Adrenal gland (tissue), 5 donors: ENCODE results near the gene TTC23.

Experiments
- POLR2A ChIP-seq, 2 donors: fragments of 450-650 bp; IDR thresholded peaks; one replicate each; pipeline ENCODE4 v1.6.1; 2017; ENCODE audit warnings: antibody characterized with exemption in 2 of 2, mild to moderate bottlenecking in 2 of 2, moderate library complexity in 1 of 2
- TF ChIP-seq, protein P1 (sequence below), 6 experiments: fragments of 450-650 bp in 4 of 6; fragments of 200-600 bp in 2 of 6; sonication (generic) in 1 of 6; IDR thresholded peaks; 1 replicate in 5 of 6; 2 replicates in 1 of 6; pipeline versions ENCODE4 v1.5.1 to v1.8.0; 2016 to 2021; ENCODE audit warnings: antibody characterized with exemption in 6 of 6, mild to moderate bottlenecking in 2 of 6, moderate library complexity in 1 of 6
- donor health status: DM: no; HTN: no; CAD: no.

DNA sequence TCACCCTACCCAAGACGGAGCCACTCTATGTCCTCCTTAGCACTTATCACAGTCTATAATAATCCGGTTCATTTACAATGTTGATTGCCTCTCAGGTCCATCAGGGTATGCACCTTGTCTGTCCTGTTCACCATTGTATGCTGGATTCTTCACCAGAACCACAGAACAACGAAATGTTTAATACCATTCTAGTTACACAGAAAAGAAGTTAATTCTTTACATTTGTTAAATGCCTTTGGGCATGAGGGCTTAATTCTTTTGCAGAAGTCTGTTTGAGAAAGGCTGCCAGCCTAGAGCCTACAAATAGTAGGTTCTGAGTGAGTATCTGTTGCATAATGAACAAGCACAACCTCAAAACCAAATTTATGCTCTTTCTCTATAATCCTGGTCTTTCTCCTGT is 22.6 kb downstream of the TTC23 start:
- TF ChIP-seq, protein P1, sequence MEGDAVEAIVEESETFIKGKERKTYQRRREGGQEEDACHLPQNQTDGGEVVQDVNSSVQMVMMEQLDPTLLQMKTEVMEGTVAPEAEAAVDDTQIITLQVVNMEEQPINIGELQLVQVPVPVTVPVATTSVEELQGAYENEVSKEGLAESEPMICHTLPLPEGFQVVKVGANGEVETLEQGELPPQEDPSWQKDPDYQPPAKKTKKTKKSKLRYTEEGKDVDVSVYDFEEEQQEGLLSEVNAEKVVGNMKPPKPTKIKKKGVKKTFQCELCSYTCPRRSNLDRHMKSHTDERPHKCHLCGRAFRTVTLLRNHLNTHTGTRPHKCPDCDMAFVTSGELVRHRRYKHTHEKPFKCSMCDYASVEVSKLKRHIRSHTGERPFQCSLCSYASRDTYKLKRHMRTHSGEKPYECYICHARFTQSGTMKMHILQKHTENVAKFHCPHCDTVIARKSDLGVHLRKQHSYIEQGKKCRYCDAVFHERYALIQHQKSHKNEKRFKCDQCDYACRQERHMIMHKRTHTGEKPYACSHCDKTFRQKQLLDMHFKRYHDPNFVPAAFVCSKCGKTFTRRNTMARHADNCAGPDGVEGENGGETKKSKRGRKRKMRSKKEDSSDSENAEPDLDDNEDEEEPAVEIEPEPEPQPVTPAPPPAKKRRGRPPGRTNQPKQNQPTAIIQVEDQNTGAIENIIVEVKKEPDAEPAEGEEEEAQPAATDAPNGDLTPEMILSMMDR (IDR thresholded peaks at IDR 0.05): no peak
- TF ChIP-seq POLR2A (IDR thresholded peaks at IDR 0.05): no peak
